CD4-positive, alpha-beta T cell treated with Interleukin-4 for 1 hour (primary cell): ENCODE measurements around the gene MBP.

Experiments used
- DNase-seq, 2 donors: peaks; one replicate each; pipeline ENCODE4 v3.0.0-alpha.2; 2020 to 2022

The MBP gene

DNA sequence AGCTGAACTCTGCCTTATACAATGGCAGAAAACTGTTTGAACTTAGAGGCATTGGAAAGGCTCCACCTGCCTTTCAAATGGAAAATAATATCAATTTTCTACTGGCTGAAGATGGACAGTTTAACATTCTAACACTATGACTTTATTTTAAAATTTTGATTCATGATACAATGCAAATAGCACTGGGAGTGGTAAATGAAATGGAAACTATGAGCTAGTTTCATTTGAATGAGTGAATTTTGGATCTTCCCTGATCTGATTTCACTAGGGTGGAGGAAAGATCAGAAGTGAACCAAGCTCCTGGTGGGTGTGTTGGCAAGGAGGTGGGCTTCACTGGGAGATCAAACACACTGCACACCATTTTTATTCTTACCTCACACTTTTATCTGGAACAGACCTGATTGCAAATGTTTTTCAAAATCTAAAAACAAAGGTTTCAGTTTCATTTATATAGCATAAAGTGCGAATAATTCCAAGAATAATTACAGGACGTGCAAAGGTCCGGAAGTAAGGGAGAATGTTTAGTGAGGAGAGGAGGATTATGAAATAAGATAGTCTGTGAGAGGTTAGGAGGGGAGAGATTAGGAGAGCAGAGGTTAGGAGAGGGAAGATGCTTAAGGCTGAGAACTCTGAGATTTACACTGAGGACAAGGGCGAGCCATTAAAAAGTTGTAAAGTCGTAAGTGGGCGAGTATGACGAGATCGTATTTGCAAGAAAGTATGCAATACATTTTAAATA is 18.6 kb upstream of the MBP start:
- DNase-seq = no peak

DNA sequence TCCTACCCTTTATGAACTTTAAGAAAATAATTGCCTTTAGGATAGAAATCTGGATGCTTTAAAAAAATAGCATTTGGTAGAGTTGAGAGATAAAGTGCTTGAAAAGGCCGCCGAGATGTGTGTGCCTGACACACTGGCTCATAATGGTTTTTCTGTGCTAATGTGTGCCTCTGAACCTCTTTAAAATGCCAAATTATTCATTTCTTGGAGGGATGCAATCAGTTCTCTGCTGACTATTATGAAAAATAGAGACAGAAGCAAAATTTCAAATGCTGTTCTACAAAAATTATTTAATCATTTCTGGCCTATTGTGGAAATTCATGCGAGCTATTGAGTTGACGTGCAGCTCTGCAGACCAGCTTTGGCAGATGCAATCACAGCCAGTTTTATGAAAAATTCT is 18.0 kb upstream of the MBP start:
- DNase-seq = no peak

DNA sequence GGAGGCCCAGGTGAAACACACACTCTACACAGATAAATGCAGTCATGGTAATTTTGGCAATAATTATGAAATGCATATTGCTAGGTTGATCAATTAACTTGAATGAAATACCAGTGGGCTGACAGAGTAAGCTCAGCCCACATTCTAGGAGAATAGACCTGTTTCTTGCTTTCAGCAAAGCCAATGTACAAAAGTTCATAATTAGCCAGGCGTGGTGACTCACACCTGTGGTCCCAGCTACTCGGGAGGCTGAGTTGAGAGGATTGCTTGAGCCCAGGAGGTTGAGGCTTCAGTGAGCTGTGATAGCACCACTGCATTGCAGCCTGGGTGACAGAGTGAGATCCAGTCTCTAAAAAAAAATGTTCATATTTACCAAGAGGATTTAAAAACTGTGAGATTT is 15.7 kb upstream of the MBP start:
- no peak for DNase-seq

DNA sequence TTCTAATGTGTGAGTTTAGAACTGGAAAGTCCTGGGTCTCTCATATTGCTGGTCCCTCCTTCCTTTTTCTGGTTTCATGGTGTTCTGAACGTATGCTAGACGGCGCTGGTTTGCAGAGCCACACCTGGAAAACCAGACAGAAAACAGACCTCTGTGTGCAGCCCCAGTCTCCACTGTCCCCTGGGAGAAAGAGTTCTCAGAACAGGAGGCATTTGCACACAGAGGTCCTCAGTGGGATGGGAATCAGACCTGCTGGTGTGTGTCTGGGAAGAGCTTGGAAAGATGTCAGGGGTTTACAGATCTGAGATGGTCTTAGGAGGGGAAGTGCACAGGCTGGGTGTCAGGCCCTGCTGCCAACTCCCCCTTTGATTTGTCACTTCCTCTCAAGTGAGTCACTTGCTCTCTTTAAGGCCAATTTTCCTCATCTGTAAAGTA is 14.9 kb upstream of the MBP start:
- peak in 1 of 2 donors; percentile 45 for DNase-seq

DNA sequence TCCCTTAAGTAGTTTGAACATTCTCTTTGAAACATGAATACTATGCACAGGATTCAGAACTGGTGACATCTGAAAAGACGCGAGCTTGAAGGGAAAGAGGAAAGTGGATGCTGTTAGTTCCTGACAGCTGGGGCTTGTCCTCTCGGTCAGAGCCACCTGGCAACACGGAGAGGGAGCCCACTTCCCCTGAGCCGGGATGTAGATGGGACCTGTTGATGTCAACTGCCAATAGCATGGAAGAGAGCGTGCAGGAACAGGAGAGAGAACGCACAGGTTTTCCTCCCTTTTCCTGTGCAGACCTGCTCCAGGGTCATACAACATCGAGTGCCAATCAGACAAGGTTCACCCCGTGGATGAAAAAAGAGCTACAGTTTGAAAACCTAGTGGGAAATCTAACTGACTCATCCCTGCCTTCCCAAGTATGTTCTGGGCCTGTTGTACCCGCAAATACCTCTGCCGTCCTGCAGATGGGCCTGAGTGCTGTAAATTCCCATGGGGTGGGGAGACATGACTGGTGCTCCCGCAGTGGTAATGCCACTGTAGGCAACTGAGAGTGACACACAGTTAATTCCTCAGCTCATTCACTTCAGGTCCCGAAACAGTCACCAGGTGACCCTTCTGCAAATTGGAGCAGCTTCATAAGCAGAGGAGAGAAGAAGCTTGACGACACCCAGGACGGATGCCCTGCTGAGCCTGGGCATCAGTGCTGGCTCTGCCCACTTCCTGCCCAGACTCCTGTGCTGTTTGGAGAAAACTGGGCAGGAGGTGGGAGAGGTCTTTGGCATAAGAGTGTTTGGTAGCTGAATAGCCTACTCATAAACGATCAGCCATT is 13.9 kb upstream of the MBP start:
- no peak for DNase-seq

DNA sequence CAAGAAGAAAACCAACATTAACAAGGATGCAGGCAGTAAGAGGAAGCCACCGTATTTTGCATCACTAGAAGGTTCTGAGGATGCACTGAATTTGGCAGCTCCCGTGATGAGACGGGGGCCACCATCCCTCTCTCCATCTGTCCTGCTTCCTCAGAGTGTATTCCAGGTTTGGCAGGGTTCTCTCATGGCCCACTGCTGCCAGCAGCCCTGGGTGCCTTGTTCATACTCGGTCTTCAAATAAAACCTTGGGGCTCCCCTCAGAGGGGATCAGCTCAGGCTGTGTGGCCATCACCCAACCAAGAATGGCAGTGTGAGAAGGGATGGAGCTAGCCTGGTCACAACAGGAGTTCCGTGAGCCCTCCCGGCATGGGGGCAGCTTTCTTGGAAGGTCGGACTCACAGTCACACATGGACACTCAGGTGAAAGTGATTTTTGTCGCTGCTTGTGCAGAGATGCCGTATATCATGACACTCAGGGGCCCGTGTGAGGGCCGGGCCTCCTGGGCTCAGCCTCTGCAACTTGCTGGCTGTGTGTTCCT is 12.8 kb upstream of the MBP start:
- no peak for DNase-seq

DNA sequence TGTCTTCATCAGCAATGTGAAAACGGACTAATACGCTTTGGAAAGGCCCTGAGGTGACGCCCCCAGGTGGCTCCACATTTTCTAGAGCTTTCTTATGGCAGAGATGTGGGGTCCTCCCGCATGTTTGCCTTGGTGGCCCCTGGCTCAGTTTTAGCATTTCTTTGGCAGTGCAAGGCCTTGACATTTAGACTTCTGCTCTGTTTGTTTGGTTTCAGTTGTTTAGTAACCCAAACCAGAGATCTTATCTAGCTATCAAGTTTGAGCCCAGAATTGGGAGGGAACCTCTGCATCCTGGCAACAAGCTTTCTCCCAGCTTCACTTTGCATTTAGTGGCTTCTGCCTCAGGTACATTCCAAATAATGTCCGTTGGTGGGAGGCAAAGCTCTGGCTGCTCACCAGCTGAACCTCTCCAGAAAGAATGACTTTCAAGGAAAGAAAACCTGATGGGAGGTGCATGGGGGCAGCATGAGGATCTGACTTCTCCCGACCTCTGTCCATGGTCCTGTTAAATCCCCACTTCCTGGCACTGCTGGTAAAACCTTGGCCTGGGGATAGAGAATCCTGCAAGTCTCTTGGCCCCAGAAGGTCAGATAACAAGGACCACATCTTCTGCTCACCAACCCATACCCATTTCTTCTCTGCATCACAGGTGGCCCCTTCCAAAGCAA is 12.0 kb upstream of the MBP start:
- DNase-seq = no peak

DNA sequence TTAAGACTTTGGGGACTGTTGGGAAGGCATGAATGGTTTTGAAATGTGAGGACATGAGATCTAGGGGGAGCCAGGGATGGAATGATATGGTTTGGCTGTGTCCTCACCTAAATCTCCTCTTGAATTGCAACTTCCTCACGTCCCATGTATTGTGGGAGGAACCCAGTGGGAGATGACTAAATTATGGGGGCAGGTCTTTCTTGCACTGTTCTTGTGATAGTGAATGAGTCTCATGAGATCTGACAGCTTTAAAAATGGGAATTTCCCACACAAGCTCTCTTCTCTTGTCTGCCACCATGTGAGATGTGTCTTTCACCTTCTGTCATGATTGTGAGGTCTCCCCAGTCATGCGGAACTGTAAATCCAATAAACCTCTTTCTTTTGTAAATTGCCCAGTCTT is 11.5 kb upstream of the MBP start:
- DNase-seq = no peak

DNA sequence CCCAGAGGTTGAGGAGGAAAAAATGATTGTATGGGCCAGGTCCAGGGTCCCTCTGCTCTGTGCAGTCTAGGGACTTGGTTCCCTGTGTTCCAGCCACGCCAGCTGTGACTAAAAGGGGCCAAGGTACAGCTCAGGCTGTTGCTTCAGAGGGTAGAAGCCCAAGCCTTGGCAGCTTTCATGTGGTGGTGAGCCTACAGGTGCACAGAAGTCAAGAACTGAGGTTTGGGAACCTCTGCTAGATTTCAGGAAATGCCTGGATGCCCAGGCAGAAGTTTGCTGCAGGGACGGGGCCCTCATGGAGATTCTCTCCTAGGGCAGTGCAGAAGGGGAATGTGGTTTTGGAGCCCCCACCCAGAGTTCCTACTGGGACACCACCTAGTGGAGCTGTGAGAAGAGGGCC is 10.6 kb upstream of the MBP start:
- DNase-seq = no peak

DNA sequence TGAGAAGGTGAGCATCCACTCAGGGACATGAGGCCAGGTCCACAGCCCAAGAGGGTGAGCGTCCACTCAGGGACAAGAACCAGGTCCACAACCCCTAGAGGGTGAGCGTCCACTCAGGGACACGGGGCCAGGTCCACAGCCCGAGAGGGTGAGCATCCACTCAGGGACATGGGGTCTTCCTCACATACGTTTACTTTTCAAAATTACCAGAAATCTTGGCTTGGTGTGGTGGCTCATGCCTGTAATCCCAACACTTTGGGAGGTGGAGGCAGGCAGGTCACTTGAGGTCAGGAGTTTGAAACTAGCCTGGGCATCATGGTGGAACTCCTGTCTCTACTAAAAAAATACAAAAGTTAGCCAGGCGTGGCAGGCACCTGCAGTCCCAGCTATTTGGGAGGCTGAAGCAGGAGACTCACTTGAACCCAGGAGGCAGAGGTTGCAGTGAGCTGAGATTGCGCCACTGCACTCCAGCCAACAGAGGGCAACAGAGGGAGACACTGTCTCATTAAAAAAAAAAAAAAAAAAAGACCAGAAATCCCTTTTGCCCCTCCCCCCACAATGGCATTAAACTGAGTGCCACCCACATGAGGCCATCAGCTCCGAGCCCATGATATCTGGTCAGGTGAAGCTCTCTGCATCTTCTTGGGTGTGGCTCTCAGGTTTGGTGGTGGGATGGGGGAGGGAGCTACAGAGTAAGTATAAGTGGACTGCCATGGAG is 9.0 kb upstream of the MBP start:
- no peak for DNase-seq

DNA sequence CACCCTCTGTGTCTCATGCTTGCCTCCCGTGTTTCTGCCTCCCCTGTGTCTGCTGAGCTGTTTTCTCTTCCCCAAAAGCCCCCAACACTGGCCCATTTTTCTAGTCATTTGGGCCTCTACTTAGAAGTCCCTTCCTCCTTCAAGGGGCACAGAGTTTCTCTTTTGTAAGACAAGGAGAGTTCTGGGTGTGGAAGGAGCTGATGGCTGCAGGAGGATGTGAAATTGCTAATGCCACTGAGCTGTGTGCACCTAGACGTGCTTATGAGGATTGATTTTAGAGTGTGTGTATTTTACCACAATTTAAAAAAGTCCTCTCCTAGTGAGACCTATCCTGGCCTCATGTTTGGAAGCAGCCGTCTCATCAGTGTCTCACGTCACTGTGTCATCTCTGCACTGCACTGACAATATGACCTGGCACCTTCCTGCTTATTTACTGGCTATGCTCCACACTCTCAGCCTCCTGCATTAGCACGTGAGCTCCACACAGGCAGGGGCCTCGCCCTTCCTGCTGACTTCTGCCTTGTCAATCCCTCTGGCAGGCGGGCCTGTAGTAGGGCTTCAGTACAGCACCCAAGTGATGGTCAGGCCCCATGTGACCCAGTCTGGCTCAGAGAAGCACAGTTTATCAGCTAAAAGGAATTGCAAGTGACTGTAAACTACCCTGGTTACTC is 8.0 kb upstream of the MBP start:
- peak; percentile 51 to 80 for DNase-seq

DNA sequence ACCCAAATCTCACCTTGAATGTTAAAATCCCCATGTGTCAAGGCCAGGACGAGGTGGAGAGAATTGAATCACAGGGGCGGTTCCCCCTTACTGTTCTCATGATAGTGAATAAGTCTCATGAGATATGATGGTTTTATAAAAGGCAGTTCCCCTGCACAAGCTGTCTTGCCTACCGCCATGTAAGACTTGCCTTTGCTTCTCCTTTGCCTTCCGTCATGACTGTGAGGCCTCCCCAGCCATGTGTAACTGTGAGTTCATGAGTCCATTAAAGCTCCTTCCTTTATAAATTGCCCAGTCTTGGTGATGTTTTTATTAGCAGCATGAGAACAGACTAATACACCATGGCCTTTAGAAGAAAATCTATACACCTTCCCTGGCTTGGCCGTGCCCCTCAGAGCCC is 7.4 kb upstream of the MBP start:
- no peak for DNase-seq

DNA sequence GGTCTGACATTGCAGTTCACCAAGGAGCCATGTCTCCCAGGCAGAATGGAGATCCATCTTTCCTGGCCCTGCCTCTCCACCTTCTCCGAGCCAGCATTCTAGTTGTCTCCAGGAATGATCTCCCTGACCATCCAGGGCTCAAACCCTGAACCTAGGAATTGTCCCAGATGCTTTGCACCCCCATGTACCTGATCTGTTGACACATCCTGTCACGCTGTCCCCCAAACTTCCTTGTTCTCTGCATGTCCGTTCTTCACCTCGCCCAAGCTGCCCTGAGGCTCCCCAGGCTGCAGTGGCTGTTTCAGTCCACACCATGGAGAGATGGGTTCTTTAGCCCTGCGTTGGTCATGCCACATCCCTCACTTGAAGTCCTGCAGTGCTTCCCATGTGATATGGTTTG is 7.0 kb upstream of the MBP start:
- no peak for DNase-seq

DNA sequence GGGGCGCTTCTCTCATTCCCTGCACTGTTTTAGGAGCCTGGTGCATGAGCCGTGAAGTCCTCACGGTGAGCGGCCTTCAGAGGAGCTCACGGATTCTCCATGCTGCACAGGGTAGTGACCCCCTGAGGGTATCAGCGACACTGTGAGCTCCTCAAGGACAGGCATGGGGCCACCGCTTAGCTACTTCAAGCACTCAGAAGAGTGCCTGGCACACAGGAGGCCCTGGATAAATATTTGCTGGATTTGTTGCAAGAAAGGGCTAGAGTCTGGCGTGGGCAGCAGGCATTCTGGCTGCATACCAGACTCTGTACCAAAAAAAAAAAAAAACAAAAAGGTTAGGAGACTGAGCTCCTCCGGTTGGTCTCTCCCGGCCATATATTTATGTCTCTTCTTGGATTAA is 5.7 kb upstream of the MBP start:
- no peak for DNase-seq

DNA sequence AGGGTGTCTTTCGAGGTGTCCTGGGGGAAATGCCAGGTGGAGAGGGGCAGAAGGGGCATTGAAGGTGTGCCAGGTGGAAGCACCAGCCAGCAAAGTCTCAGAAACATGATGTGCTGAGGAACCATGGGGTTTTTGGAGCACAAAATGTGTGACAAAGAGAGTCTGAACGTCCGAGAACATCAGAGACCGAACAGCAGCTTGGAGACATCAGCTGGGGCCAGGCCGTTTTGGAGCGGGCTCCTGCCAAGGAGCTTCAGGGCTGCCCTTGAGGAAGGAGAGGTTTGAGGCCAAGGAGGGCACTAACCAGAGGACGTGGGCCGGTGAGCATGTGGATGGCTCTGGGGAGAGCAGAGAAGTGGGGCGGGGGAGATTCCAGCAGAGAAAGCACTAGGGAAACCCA is 5.3 kb upstream of the MBP start:
- DNase-seq = no peak

DNA sequence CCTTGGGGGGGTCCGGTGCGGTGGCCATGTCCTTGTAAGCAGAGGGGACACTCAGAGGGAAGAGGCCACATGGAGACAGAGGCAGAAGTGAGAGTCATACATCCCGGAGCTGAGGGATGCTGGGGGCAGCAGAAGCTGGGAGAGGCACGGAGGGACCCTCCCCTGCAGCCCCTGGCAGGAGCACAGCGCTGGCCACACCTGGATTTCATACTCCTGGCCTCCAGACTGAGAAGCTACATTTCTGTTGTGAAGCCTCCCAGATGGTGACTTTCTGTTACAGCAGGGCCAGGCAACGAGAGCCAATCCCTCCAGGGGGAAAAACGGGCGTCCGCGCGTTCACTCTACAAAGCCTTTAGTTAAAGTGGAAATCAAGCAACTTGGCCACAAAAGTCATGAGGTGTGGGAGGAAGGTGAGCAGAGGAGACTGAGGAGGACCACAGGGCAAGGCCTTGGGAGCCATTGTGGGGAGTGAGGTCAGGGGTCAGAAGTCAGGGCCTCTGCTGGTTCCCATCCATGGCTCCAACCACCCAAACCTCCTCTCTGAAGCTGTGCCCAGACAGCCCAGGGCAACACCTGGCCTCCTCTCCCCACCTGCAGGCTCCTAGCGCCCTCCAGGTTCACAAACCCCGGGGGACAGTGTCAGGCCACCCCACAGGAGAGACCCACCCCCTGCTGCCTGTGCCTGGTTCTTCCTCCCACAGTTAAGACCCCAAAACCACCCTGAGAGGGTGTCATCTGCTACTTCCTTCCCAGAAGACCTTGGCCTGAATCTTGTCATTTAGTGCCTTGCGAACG is 4.5 kb upstream of the MBP start:
- no peak for DNase-seq

DNA sequence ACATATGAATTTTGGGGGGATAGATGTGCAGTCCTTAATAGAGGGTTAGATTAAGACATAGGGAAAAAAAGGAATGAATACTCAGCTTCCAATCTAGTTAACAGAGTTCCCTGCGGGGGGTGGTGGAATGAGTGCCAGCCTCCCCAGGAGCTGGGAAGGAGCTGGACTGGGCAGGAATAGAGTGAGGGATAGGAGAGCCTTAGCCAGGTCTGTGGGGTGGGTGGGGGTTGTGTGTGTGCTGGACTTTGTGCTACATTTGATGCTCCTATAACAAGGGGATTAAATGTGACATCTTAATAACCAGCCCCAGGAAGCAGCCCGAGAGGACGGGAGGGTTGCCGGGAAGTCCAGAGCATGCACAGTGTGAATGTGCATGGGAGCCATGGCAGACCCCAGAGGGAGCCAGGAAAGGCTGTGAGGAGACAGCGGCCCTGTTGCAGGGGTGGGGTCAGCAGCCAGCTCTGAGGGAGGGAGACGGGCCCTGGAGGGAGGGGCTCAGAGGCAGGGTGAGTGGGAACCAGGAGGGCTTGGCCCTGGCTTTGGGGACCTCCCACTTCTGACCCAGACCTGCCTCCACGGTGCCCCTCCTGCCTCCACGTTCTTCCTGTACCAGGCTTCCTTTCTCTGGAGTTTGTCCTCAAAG is 3.6 kb upstream of the MBP start:
- DNase-seq = no peak

DNA sequence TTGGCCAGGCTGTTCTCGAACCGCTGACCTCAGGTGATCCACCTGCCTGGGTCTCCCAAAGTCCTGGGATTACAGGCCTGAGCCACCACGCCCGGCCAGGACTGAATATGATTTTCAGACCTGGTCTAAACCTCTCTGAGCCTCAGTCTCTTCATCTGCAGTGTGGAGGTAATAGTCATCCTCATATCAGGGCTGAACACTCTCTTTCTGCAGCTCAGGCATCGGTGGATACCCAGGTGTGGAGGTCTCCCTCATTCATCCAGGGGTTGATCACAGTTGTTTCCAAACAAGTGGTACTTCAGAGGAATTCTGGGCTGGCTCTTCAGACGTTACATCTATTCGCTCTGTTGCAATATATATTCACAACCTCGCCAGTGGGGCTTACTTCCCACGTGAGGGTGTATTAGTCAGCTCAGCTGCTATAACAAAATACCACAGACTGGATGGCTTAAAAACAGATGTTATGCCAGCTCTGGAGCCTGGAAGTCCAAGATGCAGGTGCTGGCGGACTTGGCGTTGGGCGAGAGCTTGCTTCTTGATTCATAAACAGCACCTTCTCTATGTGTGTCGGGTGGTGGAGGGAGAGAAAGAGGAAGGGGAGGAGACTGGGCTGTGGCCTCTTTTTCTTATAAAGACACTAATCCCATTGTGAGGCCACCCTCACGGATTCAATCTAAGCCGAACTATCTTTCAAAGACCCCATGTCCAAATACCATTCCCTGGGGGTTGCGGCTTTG is 2.9 kb upstream of the MBP start:
- no peak for DNase-seq

DNA sequence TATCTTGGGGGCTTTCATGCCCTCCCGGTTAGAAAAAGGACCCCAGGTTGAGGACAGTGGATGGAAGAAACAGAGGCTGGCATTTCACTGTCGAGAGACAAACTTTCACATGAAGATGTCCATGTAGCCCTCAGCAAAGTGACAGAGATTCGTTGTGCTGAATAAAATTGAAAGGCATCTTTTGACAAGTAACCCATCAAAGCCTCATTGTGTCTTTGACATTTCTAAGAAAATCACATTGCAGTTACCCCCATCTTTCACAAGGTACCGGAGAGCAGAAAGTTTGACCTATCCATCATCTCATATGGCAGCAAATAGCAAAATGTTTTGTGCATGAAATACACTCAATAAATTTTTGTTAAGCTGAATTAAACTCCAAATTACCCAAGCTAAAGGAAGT is 2.0 kb upstream of the MBP start:
- no peak for DNase-seq

DNA sequence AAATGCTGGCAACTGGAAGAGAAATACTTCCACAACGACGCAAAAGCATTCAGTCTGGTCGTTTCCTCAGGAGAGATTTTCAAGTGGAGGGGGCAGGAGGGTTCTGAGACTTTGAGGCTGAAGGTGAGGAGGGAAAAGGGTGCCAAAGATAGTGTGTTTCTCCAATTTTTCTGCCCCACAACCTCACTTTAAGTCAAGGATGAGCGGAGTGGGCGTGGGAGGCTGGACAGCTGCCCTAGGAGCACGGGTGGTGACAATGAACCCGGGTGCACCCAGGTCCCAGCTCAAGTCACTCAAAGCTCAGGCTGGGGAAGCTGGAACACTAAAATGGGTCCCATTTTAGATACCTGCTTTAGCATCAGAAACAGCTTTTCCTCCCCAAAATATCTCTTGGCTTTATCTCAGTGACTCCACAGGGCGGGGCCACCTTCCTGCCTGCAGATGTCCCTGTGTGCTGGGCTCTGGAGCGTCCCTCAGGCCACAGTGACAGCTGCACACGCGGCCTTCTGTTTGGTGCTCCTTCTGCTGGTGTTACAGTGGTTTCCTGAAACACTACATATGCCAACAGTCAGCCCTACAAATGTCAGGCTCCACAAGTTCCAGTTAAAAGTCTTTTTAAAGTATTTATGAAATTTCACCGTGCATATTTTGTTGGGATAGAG is 1.4 kb upstream of the MBP start:
- DNase-seq = peak in 1 of 2 donors; percentile 70
